ENCODE data around the gene RCC1.
"Not testable (repeated sequence)": the region's sequence is repeated elsewhere in the genome, so short reads cannot be mapped to it uniquely, and the experiment has no call there.

RCC1 gene

DNA sequence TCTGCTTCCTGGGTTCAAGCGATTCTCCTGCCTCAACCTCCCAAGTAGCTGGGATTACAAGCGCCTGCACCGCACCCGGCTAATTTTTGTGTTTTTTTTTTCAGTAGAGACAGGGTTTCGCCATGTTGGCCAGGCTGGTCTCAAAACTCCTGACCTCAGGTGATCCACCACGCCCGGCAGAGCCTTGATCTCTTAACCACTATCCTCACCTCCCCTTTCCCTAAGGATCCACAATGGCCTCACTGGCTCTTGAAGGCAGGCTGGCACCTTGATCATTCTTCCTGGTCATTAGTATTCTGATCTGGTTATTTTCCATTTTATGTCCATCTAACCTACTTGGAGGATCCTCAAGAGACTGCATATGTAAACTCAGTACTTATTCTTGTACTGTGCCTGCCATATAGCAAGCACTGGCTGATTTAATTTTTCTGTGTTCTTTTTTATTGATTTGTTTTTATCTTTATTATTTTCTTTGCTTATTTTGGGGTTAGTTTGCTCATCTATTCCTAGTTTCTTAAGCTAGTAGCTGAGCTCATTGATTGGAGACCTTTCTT is 6.3 kb downstream of the RCC1 start:
- FAIRE-seq = no peak

GRCh38 chr1:28514445-28514933 is 8.6 kb downstream of the RCC1 start:
- not testable (repeated sequence) for FAIRE-seq

- no peak for FAIRE-seq
These were observed 10.7 kb downstream of the RCC1 start for GRCh38 chr1:28516518-28516956.

DNA sequence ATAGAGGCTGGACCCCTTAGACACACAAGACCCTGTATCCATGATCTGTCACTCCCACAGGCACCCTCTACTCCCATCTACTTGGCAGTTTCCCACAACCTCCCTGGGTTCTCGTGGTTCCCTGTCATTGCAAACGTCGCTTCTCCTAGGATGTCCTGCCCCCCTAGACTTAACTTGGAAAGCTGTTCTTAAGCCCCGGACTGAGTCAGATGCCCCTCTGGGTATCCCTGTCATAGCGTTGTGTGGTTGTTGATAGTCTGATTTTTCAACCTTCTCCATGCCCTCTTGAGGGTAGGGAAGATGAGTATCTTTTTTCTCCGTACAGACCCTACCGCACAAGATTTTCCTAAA is 11.8 kb downstream of the RCC1 start:
- no peak for FAIRE-seq

- FAIRE-seq = no peak
These were observed 12.3 kb downstream of the RCC1 start for GRCh38 chr1:28518000-28518744.

DNA sequence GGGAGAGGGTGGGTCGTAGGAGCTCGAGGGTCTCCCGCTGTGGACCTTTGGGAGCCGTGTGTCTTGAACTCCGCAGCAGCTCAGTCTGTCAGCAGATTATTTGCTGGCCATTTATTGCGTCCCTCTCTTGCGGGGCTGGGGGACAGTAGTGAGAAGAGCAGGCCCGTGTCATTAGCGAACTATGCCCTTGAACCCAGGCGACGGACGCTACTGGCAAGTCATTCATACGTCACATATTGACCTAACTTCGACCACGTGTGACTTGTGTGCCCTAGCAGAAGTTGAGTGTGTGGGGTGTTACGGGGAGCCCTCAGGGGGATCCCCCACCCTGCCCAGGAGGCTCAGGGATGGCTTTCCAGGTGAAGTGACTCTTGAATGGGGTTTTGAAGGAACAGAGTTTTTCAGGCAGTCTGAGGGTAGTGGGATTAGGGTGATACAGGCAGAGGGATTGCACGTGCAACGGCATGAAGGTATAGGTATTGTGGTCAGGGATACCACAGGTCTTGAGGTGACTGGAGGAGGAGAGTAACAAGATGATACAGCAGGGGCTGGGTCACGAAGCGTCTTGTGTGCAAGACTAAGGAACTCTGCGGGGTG is 13.0 kb downstream of the RCC1 start:
- FAIRE-seq = no peak

DNA sequence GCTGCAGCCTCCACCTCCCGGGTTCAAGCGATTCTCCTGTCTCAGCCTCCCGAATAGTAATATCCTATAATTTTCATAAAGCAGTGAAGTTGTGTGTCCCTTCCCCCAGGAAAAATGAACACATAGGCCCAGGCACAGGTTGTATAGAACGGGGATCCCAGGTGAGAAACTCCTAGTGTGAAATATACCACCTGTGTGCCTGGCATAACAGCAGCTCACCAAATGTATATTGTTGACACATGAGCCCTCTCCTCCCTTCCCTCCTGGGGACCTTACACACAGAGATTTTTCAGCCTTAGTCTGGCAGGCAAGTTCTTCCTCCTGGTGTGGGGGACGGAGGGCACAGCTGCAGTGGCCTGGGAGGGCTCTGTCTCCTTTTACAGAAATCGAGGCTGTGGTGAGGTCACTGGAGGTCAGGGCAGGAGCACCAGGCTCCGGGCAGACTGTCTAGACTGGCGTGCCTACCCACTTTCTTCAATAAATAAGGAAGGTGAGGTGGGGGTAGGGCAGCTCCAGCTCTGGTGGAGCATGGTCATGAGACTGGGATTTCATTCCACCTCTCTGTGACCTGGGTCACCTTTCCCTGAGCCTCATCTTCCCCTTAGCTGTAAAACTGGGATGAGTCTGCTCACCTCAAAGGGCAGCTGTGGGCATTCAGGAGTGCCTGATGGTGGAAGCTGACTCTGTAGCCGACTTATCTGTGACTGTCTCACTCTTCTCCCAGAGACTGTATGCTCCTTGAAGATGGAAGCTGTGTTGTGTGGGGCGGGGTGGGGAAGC is 14.3 kb downstream of the RCC1 start:
- FAIRE-seq = no peak

DNA sequence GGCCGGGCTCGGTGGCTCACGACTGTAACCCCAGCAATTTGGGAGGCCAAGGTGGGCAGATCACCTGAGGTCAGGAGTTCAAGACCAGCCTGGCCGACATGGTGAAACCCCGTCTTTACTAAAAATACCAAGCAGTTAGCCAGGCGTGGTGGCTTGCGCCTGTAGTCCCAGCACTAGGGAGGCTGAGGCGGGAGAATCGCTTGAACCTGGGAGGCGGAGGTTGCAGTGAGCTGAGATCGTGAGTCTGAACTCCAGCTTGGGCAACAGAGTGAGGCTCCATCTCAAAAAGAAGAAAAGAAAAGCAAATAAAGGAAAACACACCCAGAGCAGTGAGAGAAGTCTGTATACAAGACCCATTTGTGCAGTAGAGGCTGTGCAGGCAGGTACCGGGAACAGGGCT is 15.0 kb downstream of the RCC1 start:
- FAIRE-seq = not testable (repeated sequence)

DNA sequence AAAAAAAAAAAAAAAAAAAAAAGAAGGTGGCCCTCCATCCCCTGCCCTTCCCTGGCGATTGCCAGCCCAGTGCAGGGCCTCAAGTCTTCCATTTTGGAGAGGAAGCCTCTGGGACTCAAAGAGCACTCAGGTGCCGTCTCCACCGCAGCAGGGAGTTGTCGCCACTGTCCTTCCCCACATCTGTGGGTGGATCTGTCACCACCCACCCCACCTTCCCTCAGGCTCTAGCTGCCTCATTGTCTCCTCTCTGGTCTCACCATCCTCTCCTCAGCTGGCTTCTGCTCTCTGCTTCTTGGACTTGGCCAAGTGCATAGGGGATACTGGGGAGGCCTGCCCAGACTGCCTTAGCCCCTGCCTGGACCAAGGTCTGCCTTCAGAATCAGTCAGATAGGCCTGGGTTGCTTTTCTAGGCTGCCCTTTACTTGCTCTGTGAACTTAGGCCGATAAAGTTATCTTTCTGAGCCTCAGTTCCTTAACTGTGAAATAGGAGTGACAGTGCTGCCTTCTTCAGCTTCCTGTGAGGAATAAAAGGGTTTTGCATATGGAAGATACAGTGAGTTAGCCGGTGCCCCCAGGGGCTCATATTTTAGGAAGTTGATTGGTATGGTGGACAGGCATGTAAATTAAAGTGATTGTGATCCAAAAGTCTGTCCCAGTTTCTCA is 15.8 kb downstream of the RCC1 start:
- no peak for FAIRE-seq

DNA sequence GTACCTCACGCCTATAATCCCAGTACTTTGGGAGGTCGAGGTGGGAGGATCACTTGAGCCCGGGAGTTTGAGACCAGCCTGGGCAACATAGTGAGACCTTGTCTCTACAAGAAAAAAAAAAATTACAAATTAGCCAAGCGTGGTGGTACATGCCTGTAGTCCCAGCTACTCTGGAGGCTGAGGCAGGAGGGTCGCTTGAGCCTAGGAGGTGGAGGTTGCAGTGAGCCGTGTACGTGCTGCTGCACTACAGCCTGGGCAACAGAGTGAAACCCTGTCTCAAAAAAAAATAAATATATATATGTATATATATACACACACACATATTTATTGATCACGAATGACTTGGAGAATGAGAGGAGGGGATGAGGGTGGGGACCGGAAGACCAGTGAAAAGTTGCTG is 16.7 kb downstream of the RCC1 start:
- not testable (repeated sequence) for FAIRE-seq

DNA sequence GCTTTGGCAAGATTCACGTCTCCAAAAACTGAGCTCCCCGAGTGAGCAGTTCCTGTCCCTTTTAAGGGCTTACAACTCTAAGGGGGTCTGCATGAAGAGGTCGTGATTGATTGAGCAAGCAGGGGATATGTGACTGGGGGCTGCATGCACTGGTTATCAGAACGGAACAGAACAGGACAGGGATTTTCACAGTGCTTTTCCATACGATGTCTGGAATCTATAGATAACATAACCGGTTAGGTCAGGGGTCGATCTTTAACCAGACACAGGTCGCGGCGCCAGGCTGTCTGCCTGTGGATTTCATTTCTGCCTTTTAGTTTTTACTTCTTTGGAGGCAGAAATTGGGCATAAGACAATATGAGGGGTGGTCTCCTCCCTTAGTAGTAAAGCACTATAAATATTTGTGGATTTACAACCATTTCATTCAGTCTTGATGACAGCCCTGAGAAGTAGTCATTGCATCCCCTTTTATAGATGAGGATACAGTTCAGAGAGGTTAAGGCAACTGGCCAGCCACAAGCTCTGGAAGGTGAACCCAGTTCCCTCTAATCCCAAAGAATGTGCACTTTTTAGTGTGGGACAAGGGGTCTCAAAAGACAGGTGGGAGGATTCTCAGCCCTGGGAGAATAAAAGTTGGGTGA is 19.3 kb downstream of the RCC1 start:
- not testable (repeated sequence) for FAIRE-seq

GRCh38 chr1:28526886-28527285 is 21.0 kb downstream of the RCC1 start:
- no peak for FAIRE-seq

- no peak for FAIRE-seq
These were observed 24.6 kb downstream of the RCC1 start for GRCh38 chr1:28530456-28530855.

- FAIRE-seq = no peak
These were observed 28.8 kb downstream of the RCC1 start for GRCh38 chr1:28534671-28535070.

GRCh38 chr1:28535180-28535579 is 29.3 kb downstream of the RCC1 start:
- FAIRE-seq = no peak

DNA sequence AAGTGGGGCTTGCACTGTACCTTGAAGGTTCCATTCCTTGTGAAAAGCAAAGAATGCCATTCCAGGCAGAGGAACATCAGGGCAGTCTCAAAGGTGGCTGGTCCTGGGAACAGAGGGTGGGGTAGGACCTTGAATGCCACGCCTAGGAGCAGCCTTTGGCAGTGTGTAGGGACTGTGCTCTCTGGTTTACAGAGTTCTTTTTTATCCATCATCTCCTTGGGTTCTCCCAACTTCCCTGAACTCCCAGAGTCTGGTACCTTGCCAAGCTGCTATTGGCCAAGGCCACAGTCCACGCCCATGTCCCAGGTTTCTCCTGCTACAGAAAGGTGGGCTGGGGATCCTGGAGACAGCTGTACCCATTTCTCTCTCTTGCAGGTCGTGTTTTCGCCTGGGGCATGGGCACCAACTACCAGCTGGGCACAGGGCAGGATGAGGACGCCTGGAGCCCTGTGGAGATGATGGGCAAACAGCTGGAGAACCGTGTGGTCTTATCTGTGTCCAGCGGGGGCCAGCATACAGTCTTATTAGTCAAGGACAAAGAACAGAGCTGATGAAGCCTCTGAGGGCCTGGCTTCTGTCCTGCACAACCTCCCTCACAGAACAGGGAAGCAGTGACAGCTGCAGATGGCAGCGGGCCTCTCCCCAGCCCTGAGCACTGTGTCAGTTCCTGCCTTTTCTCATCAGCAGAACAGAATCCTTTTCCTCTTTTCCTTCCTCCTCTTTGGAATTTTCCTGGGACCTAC is 31.8 kb downstream of the RCC1 start:
- no peak for FAIRE-seq

- FAIRE-seq = no peak
These were observed 32.4 kb downstream of the RCC1 start for GRCh38 chr1:28538286-28538685.

DNA sequence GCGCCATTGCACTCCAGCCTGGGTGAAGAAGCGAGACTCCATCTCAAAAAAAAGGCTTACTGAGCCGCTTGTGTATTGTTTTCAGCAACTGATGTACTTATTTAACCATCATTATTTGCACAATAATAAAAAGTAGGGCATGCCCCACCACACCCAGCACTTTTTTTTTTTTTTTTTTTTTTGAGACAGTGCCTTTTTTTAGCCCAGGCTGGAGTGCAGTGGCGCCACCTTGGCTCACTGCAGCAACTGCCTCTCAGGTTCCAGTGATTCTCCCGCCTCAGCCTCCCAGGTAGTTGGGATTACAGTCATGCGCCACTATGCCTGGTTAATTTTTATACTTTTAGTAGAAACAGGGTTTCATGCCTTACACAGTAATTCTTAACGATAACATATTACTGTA is 34.8 kb downstream of the RCC1 start:
- no peak for FAIRE-seq

- FAIRE-seq = not testable (repeated sequence)
These were observed 35.7 kb downstream of the RCC1 start for GRCh38 chr1:28541414-28542015.

GRCh38 chr1:28545246-28545628 is 39.4 kb downstream of the RCC1 start:
- no peak for FAIRE-seq

DNA sequence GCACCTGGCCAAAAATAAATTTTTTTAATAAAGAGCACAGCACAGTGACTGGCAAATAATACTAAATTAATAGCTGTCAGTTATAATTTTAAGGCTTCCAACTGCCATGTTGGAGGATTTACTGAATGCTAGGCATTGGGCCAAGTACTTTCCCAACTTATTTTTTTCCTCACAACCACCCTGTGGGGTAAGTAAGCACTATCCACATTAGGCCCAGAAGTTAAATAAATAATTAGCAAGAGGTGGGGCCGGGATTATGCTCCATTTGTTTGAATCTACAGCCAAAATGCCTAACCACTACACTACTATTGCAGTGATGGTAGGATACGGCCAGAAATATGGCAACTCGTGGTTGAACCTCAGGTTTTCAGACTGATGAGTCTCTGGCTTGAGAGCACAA is 42.5 kb downstream of the RCC1 start:
- no peak for FAIRE-seq
